OCI-LY1 (cell line): ENCODE measurements around the gene JPT2.

Experiments used
- H2AFZ ChIP-seq: fragments of 200-600 bp; sonication (generic), shearing (Covaris generic); 2 replicates; pipeline ENCODE4 v1.6.0; 2014; ENCODE audit warnings: antibody characterized with exemption, mild to moderate bottlenecking, low read length
- H3F3A ChIP-seq: fragments of 200-600 bp; sonication (generic), shearing (Covaris generic); 2 replicates; pipeline ENCODE4 v1.6.0; 2014; ENCODE audit warnings: mild to moderate bottlenecking, antibody characterized with exemption, low read length, moderate library complexity; ENCODE audit not compliant: insufficient read depth
- H3K27ac ChIP-seq: fragments of 200-600 bp; sonication (generic); 2 replicates; pipeline ENCODE4 v1.5.1; 2014; ENCODE audit warnings: low read length, mixed run types, mild to moderate bottlenecking, low read depth; ENCODE audit not compliant: poor library complexity, severe bottlenecking
- H3K27me3 ChIP-seq: fragments of 200-600 bp; sonication (generic); 2 replicates; pipeline ENCODE4 v1.6.0; 2014; ENCODE audit warnings: antibody characterized with exemption, mild to moderate bottlenecking, low read length, moderate library complexity; ENCODE audit not compliant: insufficient read depth
- H3K36me3 ChIP-seq: fragments of 200-600 bp; sonication (generic); 2 replicates; pipeline ENCODE4 v1.6.1; 2014; ENCODE audit warnings: mild to moderate bottlenecking, antibody characterized with exemption, low read length, moderate library complexity, mixed read lengths; ENCODE audit not compliant: insufficient read depth
- H3K4me1 ChIP-seq: fragments of 200-600 bp; sonication (generic); 2 replicates; pipeline ENCODE4 v1.5.1; 2014; ENCODE audit warnings: mild to moderate bottlenecking, low read length, moderate library complexity; ENCODE audit not compliant: insufficient read depth, severe bottlenecking
- H3K4me2 ChIP-seq: fragments of 200-600 bp; sonication (generic), shearing (Covaris generic); 2 replicates; pipeline ENCODE4 v1.6.1; 2014; ENCODE audit warnings: low read length
- H3K4me3 ChIP-seq: fragments of 200-600 bp; sonication (generic); 2 replicates; pipeline ENCODE4 v1.5.1; 2014; ENCODE audit warnings: low read length, low read depth, mild to moderate bottlenecking, mixed read lengths; ENCODE audit not compliant: poor library complexity, severe bottlenecking
- H3K79me2 ChIP-seq: fragments of 200-600 bp; shearing (Covaris generic); 2 replicates; pipeline ENCODE4 v1.6.1; 2016; ENCODE audit warnings: mixed run types, low read length, mixed read lengths; ENCODE audit not compliant: insufficient read depth
- H3K9ac ChIP-seq: fragments of 200-600 bp; sonication (generic), shearing (Covaris generic); 2 replicates; pipeline ENCODE4 v1.6.1; 2014; ENCODE audit warnings: mild to moderate bottlenecking, low read length, mixed read lengths
- H3K9me2 ChIP-seq: fragments of 200-600 bp; sonication (generic), shearing (Covaris generic); 2 replicates; pipeline ENCODE4 v1.6.1; 2014; ENCODE audit warnings: low read depth, mild to moderate bottlenecking, low read length, mixed read lengths
- H3K9me3 ChIP-seq: fragments of 200-600 bp; shearing (Covaris generic); 2 replicates; pipeline ENCODE4 v1.6.1; 2014; ENCODE audit warnings: low read length, mixed read lengths
- H4K20me1 ChIP-seq: fragments of 200-600 bp; sonication (generic), shearing (Covaris generic); 2 replicates; pipeline ENCODE4 v1.6.0; 2016; ENCODE audit warnings: mild to moderate bottlenecking, low read length; ENCODE audit not compliant: insufficient read depth
- EZH2 ChIP-seq: fragments of 200-600 bp; sonication (generic), shearing (Covaris generic); IDR thresholded peaks from 2 replicates; pipeline ENCODE4 v1.8.0; 2017; ENCODE audit warnings: borderline replicate concordance, mixed run types, mild to moderate bottlenecking, antibody characterized with exemption, low read length, moderate library complexity, mixed read lengths
- TF ChIP-seq, protein P1 (sequence below): fragments of 200-600 bp; sonication (generic), shearing (Covaris generic); IDR thresholded peaks from 2 replicates; pipeline ENCODE4 v1.5.1; 2017; ENCODE audit warnings: mild to moderate bottlenecking, antibody characterized with exemption, low read length, moderate library complexity, mixed read lengths

JPT2 gene

DNA sequence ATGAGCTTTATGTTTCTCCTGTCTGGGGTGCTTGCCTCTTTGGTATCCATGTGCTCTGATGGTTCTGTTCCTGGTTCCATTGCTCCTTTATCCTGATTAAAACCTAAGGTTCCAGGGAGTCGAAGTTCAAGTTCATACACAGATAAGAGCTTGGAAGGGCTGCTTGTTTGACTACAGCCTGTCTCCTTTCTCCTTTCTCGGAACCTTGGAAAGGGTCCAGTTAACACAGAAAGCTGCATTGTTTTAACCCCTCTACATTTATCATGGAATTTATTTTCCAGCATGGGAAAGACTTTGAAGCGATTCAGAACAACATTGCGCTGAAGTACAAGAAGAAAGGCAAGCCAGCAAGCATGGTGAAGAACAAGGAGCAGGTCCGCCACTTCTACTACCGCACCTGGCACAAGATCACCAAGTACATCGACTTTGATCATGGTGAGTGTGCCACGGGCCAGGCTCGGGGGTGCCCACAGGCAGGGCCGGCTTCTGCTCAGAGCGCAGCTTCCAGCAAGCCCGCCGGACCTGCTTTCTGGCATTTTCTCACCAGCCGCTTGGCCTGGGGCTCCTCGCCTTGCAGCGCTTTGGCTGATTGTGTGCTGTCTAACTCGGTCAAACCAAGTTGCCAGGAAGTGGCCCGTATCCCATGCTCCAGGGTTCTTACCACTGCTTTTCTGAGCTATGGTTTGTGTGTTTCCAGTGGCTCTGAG lies 46.0 kb upstream of the JPT2 start:
- Histone ChIP-seq H3K27ac (no peak overlapping the region), H3K9ac (no peak overlapping the region), H3K4me1 (peaks cover 5% of the 10 kb centered on the region), H3K79me2 (0 out of 2 replicates have a peak, but pooled peaks cover under 1% of the 10 kb centered on the region), H2AFZ (no peak overlapping the region), H4K20me1 (no peaks in the 10 kb centered on the region), H3K9me2 (no peaks in the 10 kb centered on the region), H3K4me3 (no peak overlapping the region), H3K27me3 (no peaks in the 10 kb centered on the region), H3K4me2 (no peak overlapping the region), H3K9me3 (no peaks in the 10 kb centered on the region), H3F3A (no peaks in the 10 kb centered on the region), H3K36me3 (peaks cover 86% of the 10 kb centered on the region)
- TF ChIP-seq, protein P1, sequence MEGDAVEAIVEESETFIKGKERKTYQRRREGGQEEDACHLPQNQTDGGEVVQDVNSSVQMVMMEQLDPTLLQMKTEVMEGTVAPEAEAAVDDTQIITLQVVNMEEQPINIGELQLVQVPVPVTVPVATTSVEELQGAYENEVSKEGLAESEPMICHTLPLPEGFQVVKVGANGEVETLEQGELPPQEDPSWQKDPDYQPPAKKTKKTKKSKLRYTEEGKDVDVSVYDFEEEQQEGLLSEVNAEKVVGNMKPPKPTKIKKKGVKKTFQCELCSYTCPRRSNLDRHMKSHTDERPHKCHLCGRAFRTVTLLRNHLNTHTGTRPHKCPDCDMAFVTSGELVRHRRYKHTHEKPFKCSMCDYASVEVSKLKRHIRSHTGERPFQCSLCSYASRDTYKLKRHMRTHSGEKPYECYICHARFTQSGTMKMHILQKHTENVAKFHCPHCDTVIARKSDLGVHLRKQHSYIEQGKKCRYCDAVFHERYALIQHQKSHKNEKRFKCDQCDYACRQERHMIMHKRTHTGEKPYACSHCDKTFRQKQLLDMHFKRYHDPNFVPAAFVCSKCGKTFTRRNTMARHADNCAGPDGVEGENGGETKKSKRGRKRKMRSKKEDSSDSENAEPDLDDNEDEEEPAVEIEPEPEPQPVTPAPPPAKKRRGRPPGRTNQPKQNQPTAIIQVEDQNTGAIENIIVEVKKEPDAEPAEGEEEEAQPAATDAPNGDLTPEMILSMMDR: no peak
- no peak for TF ChIP-seq EZH2

DNA sequence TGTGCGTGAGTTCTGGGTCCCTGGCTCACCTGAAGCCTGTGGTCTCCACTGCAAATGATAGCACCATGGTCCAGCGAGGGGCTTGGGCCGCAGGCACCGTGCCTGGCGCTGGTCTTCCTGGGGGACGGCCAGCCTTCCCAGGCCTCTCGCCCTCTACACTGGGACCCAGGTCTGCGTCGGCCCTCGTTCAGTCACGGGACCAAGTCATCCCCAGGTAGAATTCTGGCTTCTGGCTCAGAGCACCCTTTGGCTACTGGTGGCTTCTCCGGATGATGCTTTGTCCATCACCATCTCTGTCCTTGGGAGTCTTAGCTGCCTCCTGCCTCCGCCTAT lies 45.5 kb upstream of the JPT2 start:
- H3K9me2 ChIP-seq: no peaks in the 10 kb centered on the region
- no peaks in the 10 kb centered on the region for H3K79me2 ChIP-seq
- H3F3A ChIP-seq: no peaks in the 10 kb centered on the region
- H3K36me3 ChIP-seq: peaks cover 84% of the 10 kb centered on the region
- no peak overlapping the region for H3K4me3 ChIP-seq
- H3K27ac ChIP-seq: no peak overlapping the region
- no peak overlapping the region for H3K9ac ChIP-seq
- no peaks in the 10 kb centered on the region for H3K27me3 ChIP-seq
- no peaks in the 10 kb centered on the region for H4K20me1 ChIP-seq
- H3K4me1 ChIP-seq: peaks cover 5% of the 10 kb centered on the region
- no peak for TF ChIP-seq EZH2
- TF ChIP-seq, protein P1: no peak
- no peak overlapping the region for H3K4me2 ChIP-seq
- no peak overlapping the region for H2AFZ ChIP-seq
- no peaks in the 10 kb centered on the region for H3K9me3 ChIP-seq

DNA sequence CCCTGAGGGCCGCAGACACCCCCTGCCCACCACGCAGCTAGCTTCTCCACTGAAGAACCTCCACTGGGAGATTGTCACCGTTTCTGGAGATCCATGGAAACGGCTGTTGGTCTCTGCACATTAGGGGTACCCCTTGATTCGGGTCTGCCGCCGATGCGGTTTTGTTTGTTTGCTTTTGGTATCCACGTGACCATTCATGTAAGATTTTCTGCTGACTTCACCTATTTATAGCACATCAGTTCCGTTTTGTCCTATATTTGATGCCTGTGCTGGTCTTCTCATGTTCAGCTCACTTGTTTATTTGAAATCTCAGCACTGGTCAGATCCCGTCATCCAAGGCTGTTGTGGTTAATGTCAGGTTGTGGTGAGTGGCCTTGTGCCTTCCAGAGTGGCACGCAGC lies 44.8 kb upstream of the JPT2 start:
- Histone ChIP-seq H2AFZ (no peak overlapping the region), H3K79me2 (no peaks in the 10 kb centered on the region), H3K27ac (no peak overlapping the region), H3K9ac (no peak overlapping the region), H3K9me2 (no peaks in the 10 kb centered on the region), H3K4me2 (no peak overlapping the region), H3K27me3 (no peaks in the 10 kb centered on the region), H3K4me3 (no peak overlapping the region), H3K9me3 (no peaks in the 10 kb centered on the region), H3K4me1 (peaks cover 5% of the 10 kb centered on the region), H3F3A (no peaks in the 10 kb centered on the region), H4K20me1 (no peaks in the 10 kb centered on the region), H3K36me3 (peaks cover 88% of the 10 kb centered on the region)
- no peak for TF ChIP-seq EZH2
- TF ChIP-seq, protein P1: no peak
